GM19351 (cell line): ENCODE results near the gene LRRC55.

Experiments used
- ATAC-seq: cut with Tn5 transposase; IDR thresholded peaks from one replicate; pipeline ENCODE4 v1.9.1; 2021; ENCODE audit warnings: mild to moderate bottlenecking, moderate library complexity; ENCODE audit not compliant: unreplicated experiment

Gene LRRC55

GRCh38 chr11:57233702-57234101 lies 51.9 kb downstream of the LRRC55 start:
- ATAC-seq, result no peak

GRCh38 chr11:57235761-57236703 lies 54.3 kb downstream of the LRRC55 start:
- no peak for ATAC-seq

GRCh38 chr11:57237204-57237681 lies 55.5 kb downstream of the LRRC55 start, which contains the start of gene APLNR:
TSS of gene APLNR (minus strand) at chr11:57237250. CDS start at chr11:57237004, 246 bp downstream.
- no peak for ATAC-seq

GRCh38 chr11:57239348-57239747 lies 57.6 kb downstream of the LRRC55 start:
- ATAC-seq, result no peak

GRCh38 chr11:57240007-57240406 lies 58.3 kb downstream of the LRRC55 start:
- ATAC-seq, result no peak

- no peak for ATAC-seq
Measured at GRCh38 chr11:57240757-57241156, 59.0 kb downstream of the LRRC55 start.
